GM12878 (cell line): ENCODE data around the gene NACC1.

Source experiments
- BACH1 ChIP-seq: fragments of 450-650 bp; IDR thresholded peaks from 2 replicates; pipeline ENCODE4 v1.6.1; 2017; ENCODE audit warnings: mild to moderate bottlenecking, borderline replicate concordance
- BHLHE40 ChIP-seq, 2 experiments: fragments of 450-650 bp in 1 of 2; IDR thresholded peaks; 2 replicates each; pipeline ENCODE4 v1.6.1; 2011 to 2017; ENCODE audit warnings: low read depth in 2 of 2, borderline replicate concordance in 1 of 2, improper control_type of control experiment in 1 of 2, low read length in 1 of 2, mild to moderate bottlenecking in 1 of 2
- CTCF ChIP-seq, 3 experiments: IDR thresholded peaks in 2 of 3; conservative IDR thresholded peaks in 1 of 3; 2 replicates each; pipeline ENCODE4 v1.5.1; 2011; ENCODE audit warnings: low read depth in 3 of 3, low read length in 3 of 3, mild to moderate bottlenecking in 3 of 3, control low read depth in 2 of 3, moderate library complexity in 2 of 3, inconsistent platforms in 1 of 3, mixed read lengths in 1 of 3; ENCODE audit not compliant: control insufficient read depth in 2 of 3, insufficient read depth in 1 of 3; ENCODE audit errors: extremely low read depth in 1 of 3
- GABPA ChIP-seq: IDR thresholded peaks from 2 replicates; pipeline ENCODE4 v1.6.1; 2014; ENCODE audit warnings: antibody characterized with exemption, low read depth, mild to moderate bottlenecking, inconsistent platforms
- GATAD2B ChIP-seq: fragments of 450-650 bp; conservative IDR thresholded peaks from 2 replicates; pipeline ENCODE4 v1.6.1; 2017; ENCODE audit warnings: low read depth, mild to moderate bottlenecking, moderate library complexity
- HDAC6 ChIP-seq: fragments of 200-600 bp; sonication (generic); IDR thresholded peaks from one replicate; pipeline ENCODE4 v1.8.0; 2017; ENCODE audit warnings: antibody characterized with exemption; ENCODE audit not compliant: unreplicated experiment
- MXI1 ChIP-seq: fragments of 150-350 bp; IDR thresholded peaks from 2 replicates; pipeline ENCODE4 v1.6.1; 2011; ENCODE audit warnings: low read depth, mild to moderate bottlenecking, inconsistent platforms, low read length, improper control_type of control experiment
- SP1 ChIP-seq: IDR thresholded peaks from one replicate; pipeline ENCODE4 v1.6.1; 2011; ENCODE audit warnings: low read depth, low read length
- SRF ChIP-seq, 2 experiments: IDR thresholded peaks; 2 replicates each; pipeline ENCODE4 v1.6.1; 2011; ENCODE audit warnings: low read depth in 2 of 2, low read length in 2 of 2, mild to moderate bottlenecking in 1 of 2, moderate library complexity in 1 of 2
- SUPT20H ChIP-seq: IDR thresholded peaks from 2 replicates; pipeline ENCODE4 v1.6.1; 2011; ENCODE audit warnings: low read depth, mild to moderate bottlenecking, low read length, moderate library complexity, borderline replicate concordance; ENCODE audit not compliant: control insufficient read depth
- TAF1 ChIP-seq: IDR thresholded peaks from 2 replicates; pipeline ENCODE4 v1.6.1; 2011; ENCODE audit warnings: mild to moderate bottlenecking, low read depth, low read length, borderline replicate concordance
- TF ChIP-seq, protein P1 (sequence below): fragments of 450-650 bp; IDR thresholded peaks from 2 replicates; pipeline ENCODE4 v1.6.1; 2017; ENCODE audit warnings: low read depth, mild to moderate bottlenecking, moderate library complexity

- peak; percentile 97 for TF ChIP-seq BHLHE40 (IDR thresholded peaks at IDR 0.05; ENCODE audit: borderline replicate concordance in 1 of 2, low read depth in 2 of 2, low read length in 1 of 2)
- TF ChIP-seq CTCF (IDR thresholded peaks at IDR 0.05 in 2 of 3, conservative IDR thresholded peaks at IDR 0.05 in 1 of 3; ENCODE audit: control insufficient read depth in 2 of 3, extremely low read depth in 1 of 3, insufficient read depth in 1 of 3, low read depth in 3 of 3, low read length in 3 of 3): no peak
- no peak for TF ChIP-seq TAF1
- 0 out of 2 replicates have a peak, but pooled peaks have one; percentile 37 for TF ChIP-seq GABPA
- TF ChIP-seq BACH1: peak; percentile 90
- TF ChIP-seq MXI1: no peak
- no peak for TF ChIP-seq SUPT20H
- peak; percentile 72 for TF ChIP-seq SP1
- TF ChIP-seq SRF (IDR thresholded peaks at IDR 0.05; ENCODE audit: low read depth in 2 of 2, low read length in 2 of 2): peak in 1 of 2 experiments; percentile 86; a peak in 2 of 4 replicates
- 0 out of 2 replicates have a peak, but pooled peaks have one; percentile 25 for TF ChIP-seq GATAD2B
- no peak for TF ChIP-seq HDAC6
- TF ChIP-seq, protein P1, sequence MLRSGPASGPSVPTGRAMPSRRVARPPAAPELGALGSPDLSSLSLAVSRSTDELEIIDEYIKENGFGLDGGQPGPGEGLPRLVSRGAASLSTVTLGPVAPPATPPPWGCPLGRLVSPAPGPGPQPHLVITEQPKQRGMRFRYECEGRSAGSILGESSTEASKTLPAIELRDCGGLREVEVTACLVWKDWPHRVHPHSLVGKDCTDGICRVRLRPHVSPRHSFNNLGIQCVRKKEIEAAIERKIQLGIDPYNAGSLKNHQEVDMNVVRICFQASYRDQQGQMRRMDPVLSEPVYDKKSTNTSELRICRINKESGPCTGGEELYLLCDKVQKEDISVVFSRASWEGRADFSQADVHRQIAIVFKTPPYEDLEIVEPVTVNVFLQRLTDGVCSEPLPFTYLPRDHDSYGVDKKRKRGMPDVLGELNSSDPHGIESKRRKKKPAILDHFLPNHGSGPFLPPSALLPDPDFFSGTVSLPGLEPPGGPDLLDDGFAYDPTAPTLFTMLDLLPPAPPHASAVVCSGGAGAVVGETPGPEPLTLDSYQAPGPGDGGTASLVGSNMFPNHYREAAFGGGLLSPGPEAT: peak; percentile 86
Observed at GRCh38 chr19:13100031-13100588, 18.0 kb upstream of the NACC1 start.
